Hepatocyte (in vitro differentiated cells): ENCODE data around the gene UNC13A.

Experiments used
- CTCF ChIP-seq: fragments of 200-600 bp; sonication (generic); IDR thresholded peaks from 2 replicates; pipeline ENCODE4 v1.5.1; 2016; ENCODE audit warnings: antibody characterized with exemption, mild to moderate bottlenecking; ENCODE audit not compliant: poor library complexity
- EZH2 ChIP-seq: fragments of 200-600 bp; sonication (generic); IDR thresholded peaks from 2 replicates; pipeline ENCODE4 v1.6.1; 2016; ENCODE audit warnings: antibody characterized with exemption, mild to moderate bottlenecking, borderline replicate concordance
- EZH2phosphoT487 ChIP-seq: fragments of 200-600 bp; sonication (generic); IDR thresholded peaks from one replicate; pipeline ENCODE4 v1.6.1; 2018; ENCODE audit warnings: antibody characterized with exemption, mild to moderate bottlenecking, low read depth, moderate library complexity; ENCODE audit not compliant: unreplicated experiment, severe bottlenecking

GRCh38 chr19:17642656-17643055 is 45.5 kb downstream of the UNC13A start:
- TF ChIP-seq CTCF (no peak), EZH2phosphoT487 (no peak), EZH2 (no peak)
